ENCODE results near the gene PTPRE.
A peak's percentile ranks its signal among the peaks of the same experiment; 100 is the strongest.

PTPRE gene

DNA sequence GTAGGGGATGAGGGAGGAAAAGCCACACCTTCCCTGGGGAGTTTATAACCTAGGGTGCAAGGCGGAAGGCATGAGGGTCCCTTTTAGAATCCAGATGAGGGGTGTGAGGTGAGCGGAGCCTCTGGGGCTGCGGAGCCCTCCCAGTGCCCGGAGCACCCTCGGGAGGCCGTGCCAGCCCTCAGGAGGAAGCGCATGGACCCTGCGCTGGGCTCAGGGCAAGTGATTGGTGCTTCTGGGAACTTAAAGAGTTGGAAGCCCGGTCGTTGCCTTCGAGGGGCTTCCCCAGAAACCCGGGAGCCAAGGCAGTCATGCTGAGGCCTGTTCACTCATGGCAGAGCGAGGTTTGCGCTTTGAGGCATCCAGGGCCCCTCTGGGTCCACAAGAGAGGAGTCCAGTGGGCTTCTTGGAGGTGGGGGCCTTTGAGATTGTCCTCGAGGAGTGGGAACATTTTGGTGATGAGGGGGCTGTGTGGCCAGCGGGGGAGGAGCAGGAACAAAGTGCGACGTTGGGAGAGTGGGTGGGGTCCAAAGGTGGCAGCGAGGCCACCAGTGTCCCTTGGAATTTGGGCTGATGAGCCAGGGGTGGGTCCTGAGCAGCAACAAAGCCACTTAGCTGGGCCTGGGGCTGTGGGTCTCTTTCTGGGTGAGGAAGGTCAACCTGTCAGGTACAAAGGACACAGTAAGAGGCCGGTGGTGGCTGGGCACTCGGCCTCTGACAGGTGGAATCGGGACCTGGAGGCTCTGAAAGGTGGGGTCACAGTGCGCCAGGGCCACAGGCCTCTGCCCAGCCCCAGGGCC lies 139.5 kb downstream of the PTPRE start:
- H3K27me3 ChIP-seq (ENCODE audit: control insufficient read depth, insufficient read depth, low read length) = no peaks in the 10 kb centered on the region
- H3K4me1 ChIP-seq (ENCODE audit: control insufficient read depth, insufficient read depth, low read length) = no peaks in the 10 kb centered on the region
- WGBS (ENCODE audit: insufficient coverage, insufficient read length) = no CpG with 5 or more reads among the region's 23 CpGs
- DNase-seq (ENCODE audit: low read depth, low spot score) = no peak
- no peaks in the 10 kb centered on the region for H3K9me3 ChIP-seq (ENCODE audit: control insufficient read depth, insufficient read depth, low read length)
- no peaks in the 10 kb centered on the region for H3K36me3 ChIP-seq (ENCODE audit: control insufficient read depth, insufficient read depth, low read length)
- no peak overlapping the region for H3K4me3 ChIP-seq (ENCODE audit: low read length)
- no peak overlapping the region for H3K27ac ChIP-seq (ENCODE audit: low read length)

DNA sequence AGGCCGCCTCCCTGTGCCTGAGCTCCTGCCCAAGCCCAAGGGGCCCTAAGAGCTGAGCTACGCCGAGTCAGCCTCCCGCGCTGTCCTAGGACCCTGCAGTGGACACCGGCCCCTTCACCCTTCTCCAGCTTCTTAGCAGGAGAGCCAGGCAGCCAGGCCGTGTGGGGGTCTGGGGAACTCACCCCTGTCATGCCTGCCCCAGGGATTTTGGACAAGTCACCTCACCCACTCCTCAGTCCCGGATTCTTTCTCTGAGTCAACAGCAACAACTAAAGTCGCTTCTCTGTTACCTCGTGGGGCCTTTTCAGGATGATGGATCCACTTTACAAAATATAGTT lies 140.0 kb downstream of the PTPRE start:
- no CpG with 5 or more reads among the region's 10 CpGs for WGBS (ENCODE audit: insufficient coverage, insufficient read length)
- Histone ChIP-seq H3K4me3 (ENCODE audit: low read length) (no peak overlapping the region), H3K27ac (ENCODE audit: low read length) (no peak overlapping the region)

DNA sequence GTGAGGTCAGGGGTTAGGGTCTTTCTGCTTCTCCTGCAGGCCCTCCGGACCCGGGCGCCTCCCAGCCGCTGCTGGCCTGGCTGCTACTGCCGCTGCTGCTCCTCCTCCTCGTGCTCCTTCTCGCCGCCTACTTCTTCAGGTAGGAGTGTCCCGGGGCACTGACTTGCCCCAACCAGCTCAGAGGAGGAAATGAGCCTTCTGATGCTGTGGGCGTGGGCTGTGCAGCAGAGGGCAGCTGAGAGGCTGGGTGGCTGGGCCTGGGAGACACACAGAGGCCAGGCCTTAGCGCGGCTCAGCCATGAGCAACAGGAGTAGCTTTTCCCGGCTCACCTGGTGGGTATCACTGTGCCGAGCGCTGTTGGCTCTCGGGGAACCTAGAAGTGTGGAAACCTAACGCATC lies 140.4 kb downstream of the PTPRE start:
- Histone ChIP-seq H3K36me3 (ENCODE audit: control insufficient read depth, insufficient read depth, low read length) (no peaks in the 10 kb centered on the region), H3K27ac (ENCODE audit: low read length) (no peak overlapping the region), H3K4me3 (ENCODE audit: low read length) (no peak overlapping the region), H3K9me3 (ENCODE audit: control insufficient read depth, insufficient read depth, low read length) (no peaks in the 10 kb centered on the region), H3K27me3 (ENCODE audit: control insufficient read depth, insufficient read depth, low read length) (no peaks in the 10 kb centered on the region), H3K4me1 (ENCODE audit: control insufficient read depth, insufficient read depth, low read length) (no peaks in the 10 kb centered on the region)
- no CpG with 5 or more reads among the region's 17 CpGs for WGBS (ENCODE audit: insufficient coverage, insufficient read length)
- DNase-seq (ENCODE audit: low read depth, low spot score) = peak; percentile 57

More for the DNA sequence above, 140.0 kb downstream of the PTPRE start:
- H3K4me1 ChIP-seq (ENCODE audit: control insufficient read depth, insufficient read depth, low read length) = no peaks in the 10 kb centered on the region
- H3K27me3 ChIP-seq (ENCODE audit: control insufficient read depth, insufficient read depth, low read length) = no peaks in the 10 kb centered on the region
- no peaks in the 10 kb centered on the region for H3K9me3 ChIP-seq (ENCODE audit: control insufficient read depth, insufficient read depth, low read length)
- DNase-seq (ENCODE audit: low read depth, low spot score) = no peak
- no peaks in the 10 kb centered on the region for H3K36me3 ChIP-seq (ENCODE audit: control insufficient read depth, insufficient read depth, low read length)

DNA sequence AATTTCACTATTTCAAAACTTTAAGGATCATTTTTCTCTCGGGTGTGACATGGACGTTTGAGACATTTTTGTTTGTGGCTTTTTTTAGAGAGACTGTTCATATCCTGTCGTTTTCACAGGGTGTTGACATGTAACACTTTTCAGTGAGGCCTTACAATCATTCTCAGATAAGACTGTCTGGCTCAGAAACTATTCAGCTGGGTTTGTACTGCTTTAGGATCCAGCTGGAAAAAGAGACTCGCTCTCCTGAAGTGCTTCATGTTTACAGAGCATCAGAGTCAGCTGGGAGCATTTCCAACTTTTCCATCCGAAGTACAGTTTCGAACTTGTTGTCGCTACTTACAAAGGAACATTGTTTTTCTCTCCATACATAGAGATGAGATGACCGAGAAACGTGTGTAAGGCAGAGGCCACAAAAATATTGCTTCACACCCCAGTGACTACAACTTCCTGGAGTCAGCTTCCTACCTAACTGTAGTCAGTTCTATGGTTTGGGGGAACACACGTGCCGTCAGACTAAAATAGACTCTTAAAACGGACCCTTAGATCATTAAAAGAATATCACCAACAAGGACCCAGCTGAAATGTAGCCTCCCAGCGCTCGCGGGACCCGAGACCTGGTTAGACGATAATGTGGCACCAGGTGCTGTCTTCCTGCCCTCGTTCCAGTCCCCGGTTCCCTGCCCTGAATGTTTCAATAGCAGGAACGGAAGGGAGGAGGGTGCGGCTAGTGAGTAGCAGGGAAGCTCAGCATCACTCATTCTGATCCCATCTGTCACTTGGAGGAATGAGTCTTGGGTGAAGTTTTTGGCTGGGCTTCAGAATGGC lies 141.3 kb downstream of the PTPRE start:
- DNase-seq (ENCODE audit: low read depth, low spot score) = no peak
- no CpG with 5 or more reads among the region's 21 CpGs for WGBS (ENCODE audit: insufficient coverage, insufficient read length)
- Histone ChIP-seq H3K4me1 (ENCODE audit: control insufficient read depth, insufficient read depth, low read length) (no peaks in the 10 kb centered on the region), H3K4me3 (ENCODE audit: low read length) (no peak overlapping the region), H3K9me3 (ENCODE audit: control insufficient read depth, insufficient read depth, low read length) (no peaks in the 10 kb centered on the region), H3K27ac (ENCODE audit: low read length) (no peak overlapping the region), H3K27me3 (ENCODE audit: control insufficient read depth, insufficient read depth, low read length) (no peaks in the 10 kb centered on the region), H3K36me3 (ENCODE audit: control insufficient read depth, insufficient read depth, low read length) (no peaks in the 10 kb centered on the region)

DNA sequence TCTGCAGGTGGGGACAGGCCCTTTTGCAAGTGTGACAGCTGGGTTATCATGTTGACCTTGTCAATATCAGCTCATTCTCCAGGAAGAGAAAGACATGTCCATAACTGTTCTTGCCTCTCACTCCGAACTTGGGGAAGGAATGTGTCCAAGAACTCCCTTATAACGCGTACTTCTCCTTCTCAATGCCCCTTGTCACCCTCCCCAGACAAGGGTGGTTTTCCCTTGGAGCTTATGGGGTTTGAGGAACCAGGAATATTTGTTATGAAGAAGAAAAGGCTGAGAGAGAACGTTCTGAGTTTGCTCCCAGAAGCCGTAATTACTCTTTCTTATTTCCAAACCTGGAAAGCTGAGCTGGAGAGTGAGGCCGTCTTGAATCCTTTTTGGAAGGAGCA lies 141.9 kb downstream of the PTPRE start:
- Histone ChIP-seq H3K27me3 (ENCODE audit: control insufficient read depth, insufficient read depth, low read length) (no peaks in the 10 kb centered on the region), H3K27ac (ENCODE audit: low read length) (no peak overlapping the region), H3K4me3 (ENCODE audit: low read length) (no peak overlapping the region), H3K9me3 (ENCODE audit: control insufficient read depth, insufficient read depth, low read length) (no peaks in the 10 kb centered on the region), H3K36me3 (ENCODE audit: control insufficient read depth, insufficient read depth, low read length) (no peaks in the 10 kb centered on the region), H3K4me1 (ENCODE audit: control insufficient read depth, insufficient read depth, low read length) (no peaks in the 10 kb centered on the region)
- DNase-seq (ENCODE audit: low read depth, low spot score) = no peak
- WGBS (ENCODE audit: insufficient coverage, insufficient read length) = no CpG with 5 or more reads among the region's 6 CpGs

DNA sequence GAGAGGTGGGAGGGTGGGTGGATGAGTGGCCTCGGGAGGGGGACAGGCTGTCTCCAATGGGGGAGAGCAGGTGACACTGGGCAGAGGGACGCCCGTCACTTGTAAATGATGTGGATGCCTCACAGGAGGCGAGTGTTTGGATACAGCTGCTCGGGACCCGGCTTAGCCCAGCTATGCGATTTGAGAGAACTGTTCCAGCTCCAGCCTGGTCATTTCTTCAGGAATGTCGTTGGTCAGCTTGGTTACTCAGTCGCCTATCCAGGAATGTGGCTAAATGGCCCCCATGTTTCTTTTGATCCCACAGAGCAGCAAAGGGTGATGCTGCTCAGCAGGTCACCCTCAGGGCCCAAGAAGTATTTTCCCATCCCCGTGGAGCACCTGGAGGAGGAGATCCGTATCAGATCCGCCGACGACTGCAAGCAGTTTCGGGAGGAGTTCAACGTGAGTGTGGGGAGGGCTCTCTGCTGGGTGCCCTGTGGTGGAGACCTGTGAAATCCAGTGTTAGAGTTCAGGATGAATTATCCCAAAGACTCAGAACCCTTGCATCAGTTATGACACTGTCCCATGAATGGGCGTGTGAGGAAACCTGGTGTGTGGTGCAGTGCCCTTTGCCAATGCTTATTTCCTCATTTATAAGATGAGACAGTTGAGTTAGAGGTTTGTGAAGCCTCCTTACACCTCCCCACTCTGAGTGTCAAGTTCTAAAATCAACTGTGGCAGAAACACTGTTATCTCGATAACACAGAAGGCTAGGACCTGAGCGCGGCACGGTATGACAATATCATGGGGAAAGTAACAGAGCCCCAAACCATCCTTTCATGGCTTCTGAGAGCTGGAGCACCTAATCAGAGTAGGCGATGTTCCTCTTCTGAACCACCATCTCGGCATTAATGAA lies 142.6 kb downstream of the PTPRE start:
- no peak for DNase-seq (ENCODE audit: low read depth, low spot score)
- Histone ChIP-seq H3K27ac (ENCODE audit: low read length) (no peak overlapping the region), H3K36me3 (ENCODE audit: control insufficient read depth, insufficient read depth, low read length) (no peaks in the 10 kb centered on the region), H3K27me3 (ENCODE audit: control insufficient read depth, insufficient read depth, low read length) (no peaks in the 10 kb centered on the region), H3K9me3 (ENCODE audit: control insufficient read depth, insufficient read depth, low read length) (no peaks in the 10 kb centered on the region), H3K4me3 (ENCODE audit: low read length) (no peak overlapping the region), H3K4me1 (ENCODE audit: control insufficient read depth, insufficient read depth, low read length) (no peaks in the 10 kb centered on the region)
- WGBS (ENCODE audit: insufficient coverage, insufficient read length) = no CpG with 5 or more reads among the region's 23 CpGs

DNA sequence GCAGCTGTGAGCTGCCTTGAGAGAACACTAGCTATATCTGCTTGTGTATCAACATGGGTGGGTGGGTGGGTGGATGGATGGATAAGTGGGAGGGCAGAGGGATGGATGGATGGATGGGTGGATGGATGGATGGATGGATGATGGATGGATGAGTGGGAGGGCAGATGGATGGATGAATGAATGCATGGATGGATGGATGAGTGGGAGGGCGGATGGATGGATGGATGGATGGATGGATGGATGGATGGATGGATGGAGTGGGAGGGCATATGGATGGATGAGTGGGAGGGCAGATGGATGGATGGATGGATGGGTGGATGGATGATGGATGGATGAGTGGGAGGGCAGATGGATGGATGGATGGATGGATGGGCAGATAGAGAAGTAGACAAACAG lies 143.2 kb downstream of the PTPRE start:
- no peaks in the 10 kb centered on the region for H3K27me3 ChIP-seq (ENCODE audit: control insufficient read depth, insufficient read depth, low read length)
- no peaks in the 10 kb centered on the region for H3K9me3 ChIP-seq (ENCODE audit: control insufficient read depth, insufficient read depth, low read length)
- no peaks in the 10 kb centered on the region for H3K4me1 ChIP-seq (ENCODE audit: control insufficient read depth, insufficient read depth, low read length)
- no peak for DNase-seq (ENCODE audit: low read depth, low spot score)
- no peaks in the 10 kb centered on the region for H3K36me3 ChIP-seq (ENCODE audit: control insufficient read depth, insufficient read depth, low read length)
- H3K27ac ChIP-seq (ENCODE audit: low read length) = no peak overlapping the region
- 100% methylated on average over 1 of the region's 1 CpG for WGBS (ENCODE audit: insufficient coverage, insufficient read length)
- H3K4me3 ChIP-seq (ENCODE audit: low read length) = no peak overlapping the region

DNA sequence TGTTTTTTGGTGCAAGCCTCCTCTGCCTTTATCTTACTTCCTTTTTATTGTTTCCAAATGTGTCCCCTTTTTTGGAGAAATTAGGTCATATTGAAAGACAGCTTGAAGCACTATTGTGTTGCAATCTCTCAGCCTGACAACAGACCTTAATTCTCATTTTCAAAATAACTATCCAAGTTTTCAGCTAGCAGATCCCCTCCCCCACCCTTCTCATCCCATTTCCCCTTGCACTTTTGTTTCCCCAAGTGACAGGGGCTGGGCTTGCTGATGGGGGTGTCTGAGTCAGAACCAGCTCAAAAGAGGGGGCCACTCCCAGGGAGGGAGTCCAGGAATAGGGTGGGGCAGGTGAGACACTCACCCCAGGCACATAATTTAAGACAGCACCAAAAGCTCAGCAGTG lies 144.0 kb downstream of the PTPRE start:
- H3K9me3 ChIP-seq (ENCODE audit: control insufficient read depth, insufficient read depth, low read length) = no peaks in the 10 kb centered on the region
- no peaks in the 10 kb centered on the region for H3K36me3 ChIP-seq (ENCODE audit: control insufficient read depth, insufficient read depth, low read length)
- DNase-seq (ENCODE audit: low read depth, low spot score) = no peak

DNA sequence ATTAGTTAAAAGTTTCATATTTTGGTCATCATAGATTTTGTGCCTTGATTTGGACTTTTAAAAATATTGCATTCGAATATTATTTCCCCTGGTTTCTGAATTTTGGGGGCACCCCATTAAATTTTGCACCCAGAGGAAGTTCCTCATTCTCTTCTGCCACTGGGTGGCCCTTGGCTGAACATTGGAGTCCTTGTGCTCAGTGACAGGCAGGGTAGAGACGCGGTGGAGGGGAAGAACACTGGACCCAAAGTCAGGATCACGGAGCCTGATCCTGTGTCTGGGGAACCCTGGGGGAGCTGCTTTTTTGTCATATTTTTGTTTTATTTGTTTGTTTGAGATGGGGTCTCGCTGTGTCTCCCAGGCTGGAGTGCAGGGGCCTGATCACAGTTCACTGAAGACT lies 144.6 kb downstream of the PTPRE start:
- no peak for DNase-seq (ENCODE audit: low read depth, low spot score)
- Histone ChIP-seq H3K4me1 (ENCODE audit: control insufficient read depth, insufficient read depth, low read length) (no peaks in the 10 kb centered on the region), H3K27ac (ENCODE audit: low read length) (no peak overlapping the region), H3K27me3 (ENCODE audit: control insufficient read depth, insufficient read depth, low read length) (no peaks in the 10 kb centered on the region), H3K9me3 (ENCODE audit: control insufficient read depth, insufficient read depth, low read length) (no peaks in the 10 kb centered on the region), H3K4me3 (ENCODE audit: low read length) (no peak overlapping the region), H3K36me3 (ENCODE audit: control insufficient read depth, insufficient read depth, low read length) (no peaks in the 10 kb centered on the region)
- no CpG with 5 or more reads among the region's 5 CpGs for WGBS (ENCODE audit: insufficient coverage, insufficient read length)

More for the DNA sequence above, 144.0 kb downstream of the PTPRE start:
- H3K4me1 ChIP-seq (ENCODE audit: control insufficient read depth, insufficient read depth, low read length) = no peaks in the 10 kb centered on the region
- no peaks in the 10 kb centered on the region for H3K27me3 ChIP-seq (ENCODE audit: control insufficient read depth, insufficient read depth, low read length)
- no peak overlapping the region for H3K27ac ChIP-seq (ENCODE audit: low read length)
- no peak overlapping the region for H3K4me3 ChIP-seq (ENCODE audit: low read length)

DNA sequence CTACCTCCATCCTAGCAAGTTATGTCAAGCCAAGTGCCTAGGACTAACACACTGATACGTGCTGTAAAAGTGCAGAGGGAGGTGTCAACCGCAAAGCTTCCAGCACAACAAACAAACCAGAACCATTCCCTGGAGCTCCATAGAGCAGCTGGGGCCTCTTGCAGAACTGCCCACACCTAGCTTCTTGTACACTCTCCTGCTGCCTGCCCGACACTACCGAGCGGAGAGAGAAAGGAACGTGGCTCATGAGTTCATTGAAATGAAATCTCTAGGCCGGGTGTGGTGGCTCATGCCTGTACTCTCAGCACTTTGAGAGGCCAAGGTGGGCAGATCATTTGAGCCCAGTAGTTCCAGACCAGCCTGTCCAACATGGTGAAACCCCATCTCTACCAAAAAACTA lies 145.8 kb downstream of the PTPRE start:
- Histone ChIP-seq H3K36me3 (ENCODE audit: control insufficient read depth, insufficient read depth, low read length) (no peaks in the 10 kb centered on the region), H3K27me3 (ENCODE audit: control insufficient read depth, insufficient read depth, low read length) (no peaks in the 10 kb centered on the region), H3K27ac (ENCODE audit: low read length) (no peak overlapping the region), H3K9me3 (ENCODE audit: control insufficient read depth, insufficient read depth, low read length) (no peaks in the 10 kb centered on the region), H3K4me3 (ENCODE audit: low read length) (no peak overlapping the region), H3K4me1 (ENCODE audit: control insufficient read depth, insufficient read depth, low read length) (no peaks in the 10 kb centered on the region)
- WGBS (ENCODE audit: insufficient coverage, insufficient read length) = no CpG with 5 or more reads among the region's 7 CpGs
- DNase-seq (ENCODE audit: low read depth, low spot score) = no peak

Measured in iPS DF 6.9 (cell line).